Activated CD4-positive, alpha-beta T cell treated with anti-CD3 and anti-CD28 coated beads for 36 hours (primary cell): Measurements from ENCODE around the gene RYR2. TPM values are rescaled to one million over a fixed set of nuclear protein-coding genes. Genes with fewer than 3 reads are reported as not detected.

Experiments
- ATAC-seq: fragments of 200-7000 bp; cut with Tn5 transposase; one replicate; pipeline ENCODE4 v1.10.0; 2021; ENCODE audit warnings: mild to moderate bottlenecking, moderate library complexity
- CTCF ChIA-PET: fragments of 350-600 bp; sonication (Branson Sonifier 250); formaldehyde crosslinking; loops from one replicate; lab custom pipeline; 2021; ENCODE audit warnings: antibody characterized with exemption; lab: Charles Lee
- POLR2A ChIA-PET: fragments of 350-600 bp; sonication (Branson Sonifier 250); formaldehyde crosslinking; loops from one replicate; lab custom pipeline; 2021; ENCODE audit warnings: antibody characterized with exemption, inconsistent platforms; lab: Charles Lee
- DNase-seq: peaks from one replicate; pipeline ENCODE4 v3.0.0-alpha.2; 2020
- H3K27ac Mint-ChIP-seq: one replicate; pipeline ENCODE4 v1.8.0; 2021; ENCODE audit warnings: mixed read lengths
- H3K27me3 Mint-ChIP-seq: one replicate; pipeline ENCODE4 v1.8.0; 2021; ENCODE audit warnings: mixed read lengths
- H3K36me3 Mint-ChIP-seq: one replicate; pipeline ENCODE4 v1.8.0; 2021; ENCODE audit warnings: low read depth, mixed read lengths
- H3K4me1 Mint-ChIP-seq: one replicate; pipeline ENCODE4 v1.8.0; 2021; ENCODE audit warnings: mixed read lengths
- H3K4me3 Mint-ChIP-seq: one replicate; pipeline ENCODE4 v1.8.0; 2021; ENCODE audit warnings: mild to moderate bottlenecking, moderate library complexity, mixed read lengths
- H3K9me3 Mint-ChIP-seq: one replicate; pipeline ENCODE4 v1.8.0; 2021; ENCODE audit warnings: low read depth, mixed read lengths
- intact Hi-C, 2 experiments: fragments of 100-400 bp; cut with DNase I in 1 of 2; cut with micrococcal nuclease in 1 of 2; formaldehyde crosslinking; loops; one replicate each; pipeline versions ENCODE4 v1.14.2 to v1.15.1; 2022 to 2024; cut with DNase I, micrococcal nuclease
- total RNA-seq, 2 experiments: library from RNA; stranded (reverse); gene quantifications; one replicate each; pipeline ENCODE4 v1.2.3, GENCODE V29; 2021

RYR2 gene
- total RNA-seq, 2 experiments from 2014 or later = 0.04 to 0.05 TPM

DNA sequence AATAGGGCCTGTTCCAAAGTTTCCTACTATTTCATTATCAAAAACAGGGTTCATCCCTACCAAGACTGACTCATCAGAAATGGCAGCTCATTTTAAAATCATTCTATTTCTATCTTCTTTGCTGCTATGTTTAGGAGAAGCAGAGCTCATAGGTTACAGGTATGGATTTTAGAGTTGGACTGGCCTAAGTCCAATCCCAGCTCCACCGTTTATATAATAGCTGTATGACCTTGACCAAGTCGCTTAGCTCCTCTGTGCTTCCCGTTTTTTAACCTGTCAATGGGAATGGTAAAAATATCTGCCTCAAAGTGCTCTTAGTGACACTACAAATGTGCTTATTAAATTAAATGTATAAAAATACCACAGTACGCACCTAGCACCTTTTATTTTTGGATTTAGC lies 436.1 kb downstream of the RYR2 start:
- ATAC-seq = no peak
- POLR2A ChIA-PET = no interaction called here
- H3K4me1 Mint-ChIP-seq = no peaks in the 10 kb centered on the region
- CTCF ChIA-PET = interaction anchor here (0.6 to 2.1 kb wide), 4 partner anchors 19 to 365 kb away, joined by 3 to 4 read pairs (median 3); no protein-coding TSS in a partner anchor
- no peaks in the 10 kb centered on the region for H3K36me3 Mint-ChIP-seq
- H3K27ac Mint-ChIP-seq = no peak overlapping the region
- H3K4me3 Mint-ChIP-seq = no peak overlapping the region
- no peak for DNase-seq
- intact Hi-C loops = no loop called here
- peaks cover 7% of the 10 kb centered on the region for H3K27me3 Mint-ChIP-seq
- H3K9me3 Mint-ChIP-seq = no peaks in the 10 kb centered on the region

DNA sequence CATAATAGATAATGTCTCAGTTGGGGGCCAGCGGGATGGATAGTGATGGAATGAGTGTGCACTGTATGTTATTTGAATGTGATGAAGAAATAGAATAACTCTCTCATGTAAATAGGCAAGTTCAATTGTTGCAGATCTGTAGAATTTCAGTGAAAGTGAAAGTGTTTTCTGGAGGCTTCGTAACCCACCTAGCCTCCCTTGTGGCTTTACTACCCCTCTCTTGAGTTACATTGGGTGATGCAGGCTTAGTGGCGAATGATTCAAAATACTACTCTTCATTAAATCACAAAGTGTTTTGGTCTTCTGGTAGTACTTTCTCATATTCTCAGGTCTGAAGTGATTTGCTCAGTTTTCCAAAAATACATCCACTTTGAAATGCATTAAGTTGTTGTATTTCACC lies 436.9 kb downstream of the RYR2 start:
- H3K36me3 Mint-ChIP-seq = no peaks in the 10 kb centered on the region

DNA sequence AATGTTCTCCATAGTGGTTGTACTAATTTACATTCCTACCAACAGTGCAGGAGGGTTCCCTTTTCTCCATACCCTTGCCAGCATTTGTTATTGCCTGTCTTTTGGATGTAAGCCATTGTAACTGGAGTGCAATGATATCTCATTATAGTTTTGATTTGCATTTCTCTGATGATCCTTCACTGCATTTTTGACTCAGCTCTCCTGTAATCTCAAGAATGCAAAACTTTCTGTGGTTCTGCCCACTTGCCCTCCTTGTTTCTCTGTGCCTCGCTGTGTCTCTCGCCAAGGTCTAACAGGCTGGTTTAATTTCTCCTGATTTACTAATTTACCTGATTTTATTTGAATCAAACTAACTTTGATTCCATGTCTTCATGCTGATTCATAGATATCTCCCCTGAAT lies 440.8 kb downstream of the RYR2 start:
- Mint-ChIP-seq H3K27me3 (peaks cover 7% of the 10 kb centered on the region), H3K27ac (no peak overlapping the region), H3K4me1 (no peaks in the 10 kb centered on the region), H3K4me3 (no peak overlapping the region), H3K9me3 (no peaks in the 10 kb centered on the region), H3K36me3 (no peaks in the 10 kb centered on the region)
- POLR2A ChIA-PET = no interaction called here
- CTCF ChIA-PET = no interaction called here
- DNase-seq (no peak), ATAC-seq (no peak)
- intact Hi-C loops = no loop called here

More for the DNA sequence above, 436.9 kb downstream of the RYR2 start:
- ATAC-seq = no peak
- intact Hi-C loops = no loop called here
- H3K9me3 Mint-ChIP-seq = no peaks in the 10 kb centered on the region
- ChIA-PET POLR2A (no interaction called here), CTCF (no interaction called here)
- no peaks in the 10 kb centered on the region for H3K4me1 Mint-ChIP-seq
- no peak overlapping the region for H3K27ac Mint-ChIP-seq
- no peak for DNase-seq
- no peak overlapping the region for H3K4me3 Mint-ChIP-seq
- peaks cover 7% of the 10 kb centered on the region for H3K27me3 Mint-ChIP-seq

DNA sequence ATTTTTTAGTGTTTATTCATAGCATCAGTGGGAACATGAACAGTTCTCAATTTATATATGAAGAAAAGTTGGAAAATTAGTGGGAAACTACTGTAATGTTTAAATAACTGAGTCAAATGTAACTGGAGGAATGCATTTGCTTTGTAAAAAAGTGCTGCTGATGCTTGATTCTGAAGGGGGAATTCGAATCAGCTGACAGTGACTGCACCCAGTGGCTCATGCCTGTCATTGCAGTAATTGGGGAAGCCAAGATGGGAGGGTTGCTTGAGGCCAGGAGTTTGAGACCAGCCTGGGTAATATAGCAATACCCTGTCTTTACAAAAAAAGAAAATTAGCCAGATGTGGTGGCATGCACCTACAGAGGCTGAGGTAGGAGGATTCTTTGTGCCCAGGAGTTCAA lies 450.4 kb downstream of the RYR2 start:
- no peak for ATAC-seq
- H3K4me3 Mint-ChIP-seq = no peak overlapping the region
- H3K27ac Mint-ChIP-seq = no peak overlapping the region
- no peaks in the 10 kb centered on the region for H3K4me1 Mint-ChIP-seq
- H3K9me3 Mint-ChIP-seq = no peaks in the 10 kb centered on the region
- H3K36me3 Mint-ChIP-seq = no peaks in the 10 kb centered on the region
- intact Hi-C loops = no loop called here
- DNase-seq = peak; percentile 8
- ChIA-PET CTCF (no interaction called here), POLR2A (no interaction called here)
- peaks cover 4% of the 10 kb centered on the region for H3K27me3 Mint-ChIP-seq

DNA sequence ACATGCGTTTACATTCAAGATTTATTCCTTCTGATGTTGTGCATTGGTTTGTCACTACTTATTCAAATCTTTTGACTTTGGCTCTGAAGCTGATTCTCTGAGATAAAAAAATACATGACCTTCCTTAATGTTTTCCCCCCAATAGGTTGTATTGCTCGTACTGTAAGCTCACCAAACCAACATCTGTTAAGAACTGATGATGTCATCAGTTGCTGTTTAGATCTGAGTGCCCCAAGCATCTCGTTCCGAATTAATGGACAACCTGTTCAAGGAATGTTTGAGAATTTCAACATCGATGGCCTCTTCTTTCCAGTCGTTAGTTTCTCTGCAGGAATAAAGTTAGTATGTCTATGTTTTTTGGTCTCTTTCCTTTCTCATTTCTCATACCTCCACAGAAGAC lies 458.6 kb downstream of the RYR2 start:
- Mint-ChIP-seq H3K4me1 (no peaks in the 10 kb centered on the region), H3K9me3 (no peaks in the 10 kb centered on the region), H3K36me3 (no peaks in the 10 kb centered on the region), H3K4me3 (no peak overlapping the region), H3K27me3 (peaks cover 15% of the 10 kb centered on the region), H3K27ac (no peak overlapping the region)
- DNase-seq (no peak), ATAC-seq (no peak)
- POLR2A ChIA-PET = no interaction called here
- intact Hi-C loops = no loop called here
- CTCF ChIA-PET = no interaction called here

DNA sequence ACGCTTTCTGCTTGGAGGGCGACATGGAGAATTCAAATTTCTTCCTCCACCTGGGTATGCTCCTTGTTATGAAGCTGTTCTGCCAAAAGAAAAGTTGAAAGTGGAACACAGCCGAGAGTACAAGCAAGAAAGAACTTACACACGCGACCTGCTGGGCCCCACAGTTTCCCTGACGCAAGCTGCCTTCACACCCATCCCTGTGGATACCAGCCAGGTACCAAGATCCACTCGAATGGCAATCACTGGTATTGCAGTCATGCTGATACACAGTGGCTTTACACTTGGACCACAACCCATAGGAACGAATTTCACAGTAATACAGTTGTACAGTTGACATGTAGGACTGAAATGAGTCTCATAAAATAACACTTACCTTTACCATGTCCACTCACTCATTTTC lies 461.3 kb downstream of the RYR2 start:
- H3K9me3 Mint-ChIP-seq = peaks cover 2% of the 10 kb centered on the region
- DNase-seq (no peak), ATAC-seq (no peak)
- POLR2A ChIA-PET = no interaction called here
- peaks cover 17% of the 10 kb centered on the region for H3K27me3 Mint-ChIP-seq
- no peak overlapping the region for H3K27ac Mint-ChIP-seq
- peaks cover 1% of the 10 kb centered on the region for H3K36me3 Mint-ChIP-seq
- intact Hi-C loops = no loop called here
- peaks cover 8% of the 10 kb centered on the region for H3K4me1 Mint-ChIP-seq
- no peak overlapping the region for H3K4me3 Mint-ChIP-seq
- CTCF ChIA-PET = interaction anchor here (0.6 kb wide), 1 partner anchor 23 kb away, joined by 3 read pairs; no protein-coding TSS in a partner anchor

DNA sequence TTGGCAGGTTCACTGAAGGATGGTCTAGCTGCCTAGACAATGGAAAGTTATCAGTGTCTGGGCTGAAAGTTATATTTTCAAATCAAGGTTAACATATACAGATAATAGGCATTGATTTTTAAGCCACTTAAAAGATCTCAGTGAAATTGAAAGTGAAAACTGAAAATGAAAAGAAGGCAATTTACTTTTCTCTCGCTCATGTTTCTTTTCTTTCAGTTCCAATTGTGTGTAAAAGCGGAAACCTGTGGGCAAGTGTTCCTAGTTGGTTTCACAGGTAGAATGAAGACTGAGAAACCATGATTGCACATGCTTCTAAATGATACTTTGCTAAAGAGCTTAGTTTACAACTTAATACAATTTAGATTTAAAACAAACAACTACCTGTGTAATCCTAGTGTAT lies 465.0 kb downstream of the RYR2 start:
- ChIA-PET POLR2A (no interaction called here), CTCF (interaction anchor here (0.6 kb wide), 1 partner anchor 64 kb away, joined by 3 read pairs; no protein-coding TSS in a partner anchor)
- no peak overlapping the region for H3K4me3 Mint-ChIP-seq

DNA sequence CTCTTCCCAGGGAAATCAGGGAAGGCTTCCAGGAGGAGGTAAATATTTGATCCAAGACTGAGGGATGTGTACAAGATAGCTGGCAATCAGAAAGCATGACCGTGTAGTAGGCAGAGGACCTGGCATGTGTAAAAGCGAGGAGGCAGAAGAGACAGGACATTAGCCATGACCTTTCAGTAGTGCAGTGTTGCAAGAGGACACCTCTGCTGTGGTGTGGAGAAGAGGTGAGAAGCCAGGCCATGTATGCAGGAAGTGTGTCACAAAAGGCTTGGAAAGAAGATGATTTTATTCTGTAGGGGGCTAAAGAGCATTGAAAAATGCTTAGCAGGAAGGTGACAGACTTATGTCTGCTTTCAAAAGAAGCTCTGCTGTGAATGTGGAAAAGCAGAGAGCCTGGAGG lies 467.8 kb downstream of the RYR2 start:
- H3K9me3 Mint-ChIP-seq = peaks cover 2% of the 10 kb centered on the region
- no peak overlapping the region for H3K4me3 Mint-ChIP-seq
- ChIA-PET CTCF (interaction anchor here (0.6 kb wide), 1 partner anchor 11 kb away, joined by 3 read pairs; no protein-coding TSS in a partner anchor), POLR2A (no interaction called here)
- peaks cover 8% of the 10 kb centered on the region for H3K4me1 Mint-ChIP-seq
- intact Hi-C loops = no loop called here
- ATAC-seq = no peak
- H3K27me3 Mint-ChIP-seq = peaks cover 34% of the 10 kb centered on the region
- DNase-seq = no peak
- H3K27ac Mint-ChIP-seq = no peak overlapping the region
- H3K36me3 Mint-ChIP-seq = peaks cover 1% of the 10 kb centered on the region

More for the DNA sequence above, 465.0 kb downstream of the RYR2 start:
- intact Hi-C loops = no loop called here
- ATAC-seq (peak; percentile 63), DNase-seq (peak; percentile 17)
- Mint-ChIP-seq H3K27me3 (peaks cover 38% of the 10 kb centered on the region), H3K4me1 (peaks cover 8% of the 10 kb centered on the region), H3K27ac (no peak overlapping the region), H3K36me3 (peaks cover 1% of the 10 kb centered on the region), H3K9me3 (peaks cover 2% of the 10 kb centered on the region)

DNA sequence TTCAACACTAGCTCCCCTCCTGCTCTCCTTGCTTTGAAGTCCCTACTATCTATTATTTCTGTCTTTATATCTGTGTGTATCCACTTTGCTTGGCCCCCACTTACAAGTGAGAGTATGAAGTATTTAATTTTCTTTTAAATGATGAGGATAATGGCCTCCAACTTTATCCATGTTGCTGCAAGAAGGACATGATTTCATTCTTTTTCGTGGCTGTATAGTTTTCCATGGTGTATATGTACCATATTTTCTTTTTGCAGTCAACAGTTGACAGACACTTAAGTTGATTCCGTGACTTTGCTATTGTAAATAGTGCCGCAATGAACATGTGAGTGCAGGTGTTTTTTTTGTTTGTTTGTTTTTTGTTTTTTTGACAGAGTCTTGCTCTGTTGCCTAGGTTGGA lies 483.1 kb downstream of the RYR2 start:
- H3K9me3 Mint-ChIP-seq = peaks cover 7% of the 10 kb centered on the region
- intact Hi-C loops = no loop called here
- ATAC-seq = no peak
- no peak for DNase-seq
- H3K36me3 Mint-ChIP-seq = no peaks in the 10 kb centered on the region
- no peaks in the 10 kb centered on the region for H3K4me1 Mint-ChIP-seq
- ChIA-PET CTCF (no interaction called here), POLR2A (no interaction called here)
- no peak overlapping the region for H3K27ac Mint-ChIP-seq
- no peak overlapping the region for H3K4me3 Mint-ChIP-seq
- H3K27me3 Mint-ChIP-seq = peaks cover 11% of the 10 kb centered on the region

DNA sequence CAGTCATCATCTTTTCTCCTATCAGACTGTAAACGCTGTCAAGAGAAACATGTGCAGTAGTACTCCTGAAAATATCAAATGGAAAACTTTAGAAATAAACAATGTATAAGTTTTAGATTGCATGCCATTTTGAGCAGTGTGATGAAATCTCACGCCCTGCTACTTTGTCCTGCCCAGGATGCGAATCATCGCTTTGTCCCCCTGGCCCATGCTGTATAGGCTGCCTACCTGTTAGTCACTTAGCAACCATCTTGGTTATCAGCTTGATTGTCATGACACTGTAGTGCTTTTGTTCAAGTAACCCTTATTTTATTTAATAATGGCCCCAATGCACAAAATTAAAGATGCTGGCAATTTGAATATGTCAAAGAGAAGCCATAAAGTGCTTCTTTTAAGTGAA lies 485.8 kb downstream of the RYR2 start:
- Mint-ChIP-seq H3K9me3 (peaks cover 7% of the 10 kb centered on the region), H3K4me3 (no peak overlapping the region), H3K27me3 (peaks cover 5% of the 10 kb centered on the region), H3K27ac (no peak overlapping the region), H3K4me1 (no peaks in the 10 kb centered on the region), H3K36me3 (no peaks in the 10 kb centered on the region)
- DNase-seq = no peak
- POLR2A ChIA-PET = no interaction called here
- CTCF ChIA-PET = no interaction called here
- intact Hi-C loops = no loop called here
- no peak for ATAC-seq

DNA sequence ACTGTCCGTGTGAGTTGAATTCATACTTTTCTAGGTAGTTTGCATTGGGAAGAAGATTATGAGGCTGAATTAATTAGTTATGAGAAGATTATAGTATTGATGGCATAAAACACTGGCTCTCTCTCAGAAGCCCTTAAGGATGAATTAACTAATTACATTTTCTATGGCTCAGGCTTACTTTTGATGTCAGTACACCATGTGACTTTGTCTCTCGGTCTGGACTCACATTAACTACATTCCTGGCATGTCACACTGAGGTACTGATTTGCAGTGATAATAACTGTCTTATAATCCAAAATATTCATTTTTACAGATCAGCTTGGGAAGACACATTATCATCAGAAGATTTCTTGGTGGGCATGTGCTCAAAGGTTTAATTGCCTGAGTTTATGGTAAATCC lies 486.6 kb downstream of the RYR2 start:
- Mint-ChIP-seq H3K27ac (no peak overlapping the region), H3K27me3 (peaks cover 5% of the 10 kb centered on the region), H3K9me3 (peaks cover 7% of the 10 kb centered on the region), H3K36me3 (no peaks in the 10 kb centered on the region), H3K4me3 (no peak overlapping the region), H3K4me1 (no peaks in the 10 kb centered on the region)
- intact Hi-C loops = no loop called here
- ATAC-seq = no peak
- DNase-seq = no peak
- ChIA-PET CTCF (no interaction called here), POLR2A (no interaction called here)

DNA sequence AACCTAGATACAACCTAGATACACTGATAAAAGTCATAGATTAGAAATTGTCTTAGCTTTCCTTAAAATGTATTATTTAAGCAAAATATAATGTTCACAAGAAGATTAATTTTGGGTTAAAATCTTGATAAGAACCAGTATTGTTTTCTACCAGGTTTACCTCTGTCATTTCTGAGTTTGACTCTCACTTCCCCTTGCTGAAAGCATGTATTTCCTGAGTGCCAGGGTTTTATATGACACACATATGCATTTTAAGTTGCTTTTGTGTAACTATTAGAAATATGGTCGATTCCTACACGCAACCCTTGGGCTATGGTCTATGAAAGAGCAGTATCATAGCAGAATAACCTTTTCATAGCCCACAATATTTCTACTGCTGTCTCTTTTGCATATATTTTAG lies 497.1 kb downstream of the RYR2 start:
- no peak overlapping the region for H3K27ac Mint-ChIP-seq
- no peaks in the 10 kb centered on the region for H3K4me1 Mint-ChIP-seq
- no peaks in the 10 kb centered on the region for H3K27me3 Mint-ChIP-seq
- no peak overlapping the region for H3K4me3 Mint-ChIP-seq
- H3K9me3 Mint-ChIP-seq = no peaks in the 10 kb centered on the region
- POLR2A ChIA-PET = no interaction called here
- no peaks in the 10 kb centered on the region for H3K36me3 Mint-ChIP-seq
- intact Hi-C loops = loop anchor here in 1 of 2 experiments (5.0 kb wide), 1 partner anchor 1153 kb away; no protein-coding TSS in a partner anchor
- no peak for ATAC-seq
- no peak for DNase-seq
- CTCF ChIA-PET = no interaction called here
